Left lung (tissue), 10 donors: ENCODE data around the gene ZCCHC7. TPM values are rescaled to one million over a fixed set of nuclear protein-coding genes. Genes with fewer than 3 reads are reported as not detected.

Source experiments
- ATAC-seq: fragments of 200-7000 bp; cut with Tn5 transposase; one replicate; pipeline ENCODE4 v1.9.1; 2020; ENCODE audit warnings: moderate library complexity
- DNase-seq, 4 donors: peaks; one replicate each; pipeline ENCODE4 v3.0.0-alpha.2; 2013 to 2020
- H3K27ac ChIP-seq, 2 donors: fragments of 200-600 bp; sonication (generic) in 1 of 2; one replicate each; pipeline versions ENCODE4 v1.5.0 to v1.8.0; 2020 to 2021
- H3K27me3 ChIP-seq, 2 donors: fragments of 200-600 bp; sonication (generic) in 1 of 2; one replicate each; pipeline versions ENCODE4 v1.5.0 to v1.8.0; 2020 to 2021
- H3K36me3 ChIP-seq, 2 donors: fragments of 200-600 bp; sonication (generic) in 1 of 2; one replicate each; pipeline versions ENCODE4 v1.5.0 to v1.8.0; 2020 to 2021
- H3K4me1 ChIP-seq, 2 donors: fragments of 200-600 bp; one replicate each; pipeline ENCODE4 v1.8.0; 2021
- H3K4me3 ChIP-seq, 2 donors: fragments of 200-600 bp; sonication (generic) in 1 of 2; one replicate each; pipeline versions ENCODE4 v1.5.0 to v1.8.0; 2020 to 2021; ENCODE audit warnings: mild to moderate bottlenecking in 1 of 2
- H3K9me3 ChIP-seq, 2 donors: fragments of 200-600 bp; sonication (generic) in 1 of 2; one replicate each; pipeline versions ENCODE4 v1.5.0 to v1.8.0; 2020 to 2021
- CTCF ChIP-seq, 2 donors: fragments of 200-600 bp; sonication (generic) in 1 of 2; IDR thresholded peaks; one replicate each; pipeline versions ENCODE4 v1.5.0 to v1.8.0; 2021; ENCODE audit warnings: antibody characterized with exemption in 2 of 2
- intact Hi-C, 2 donors: fragments of 100-400 bp; cut with DNase I; formaldehyde crosslinking; loops; one replicate each; pipeline versions ENCODE4 v1.11.2 to v1.14.2; 2022
- polyA plus RNA-seq, 6 donors: library from polyadenylated mRNA; unstranded; fragments of 120-200 nt; gene quantifications; one replicate each; pipeline ENCODE4 v1.2.1, GENCODE V29; 2013; ENCODE audit not compliant: insufficient read length in 6 of 6
- total RNA-seq, 2 donors: library from RNA; stranded (reverse); fragmentation: NEBNext Ultra II Directional; extraction: Animal tissue kit (Norgen Biotek cat#: 25700); gene quantifications; one replicate each; pipeline ENCODE4 v1.2.1, GENCODE V29; 2021
- donor health status: DM: no; HTN: yes; CAD: no.
- donor health status: DM: no; HTN: no; CAD: no.

The ZCCHC7 gene
- total and polyA plus RNA-seq, 8 donors = 16.0 to 26.0 (median 22.6) TPM

- intact Hi-C loops = no loop called here
Observed at GRCh38 chr9:37377688-37378612, 257.6 kb downstream of the ZCCHC7 start.

GRCh38 chr9:37378613-37379004 lies 258.2 kb downstream of the ZCCHC7 start:
- Histone ChIP-seq H3K36me3 (no peaks in the 10 kb centered on the region), H3K27me3 (no peaks in the 10 kb centered on the region), H3K4me1 (no peaks in the 10 kb centered on the region), H3K4me3 (no peak overlapping the region), H3K27ac (no peak overlapping the region), H3K9me3 (no peaks in the 10 kb centered on the region)
- TF ChIP-seq CTCF (IDR thresholded peaks at IDR 0.05) = no peak
- intact Hi-C loops = no loop called here
- ATAC-seq = no peak
- no peak for DNase-seq

More at GRCh38 chr9:37377688-37378612, 257.6 kb downstream of the ZCCHC7 start:
- Histone ChIP-seq H3K27me3 (no peaks in the 10 kb centered on the region), H3K4me3 (no peak overlapping the region), H3K9me3 (no peaks in the 10 kb centered on the region), H3K36me3 (no peaks in the 10 kb centered on the region), H3K27ac (no peak overlapping the region), H3K4me1 (no peaks in the 10 kb centered on the region)
- ATAC-seq (no peak), DNase-seq (no peak)
- no peak for TF ChIP-seq CTCF (IDR thresholded peaks at IDR 0.05)

- H3K9me3 ChIP-seq = no peaks in the 10 kb centered on the region
- H3K27ac ChIP-seq = no peak overlapping the region
- no peaks in the 10 kb centered on the region for H3K27me3 ChIP-seq
- intact Hi-C loops = no loop called here
- no peak overlapping the region for H3K4me3 ChIP-seq
- H3K36me3 ChIP-seq = no peaks in the 10 kb centered on the region
- DNase-seq (no peak), ATAC-seq (no peak)
- TF ChIP-seq CTCF (IDR thresholded peaks at IDR 0.05) = no peak
- H3K4me1 ChIP-seq = no peaks in the 10 kb centered on the region
Observed at GRCh38 chr9:37379835-37380234, 259.5 kb downstream of the ZCCHC7 start.

GRCh38 chr9:37380570-37380969 lies 260.2 kb downstream of the ZCCHC7 start:
- intact Hi-C loops = no loop called here
- DNase-seq = no peak
- no peak overlapping the region for H3K4me3 ChIP-seq
- H3K36me3 ChIP-seq = no peaks in the 10 kb centered on the region
- H3K9me3 ChIP-seq = no peaks in the 10 kb centered on the region
- ATAC-seq = no peak
- H3K4me1 ChIP-seq = no peaks in the 10 kb centered on the region
- no peaks in the 10 kb centered on the region for H3K27me3 ChIP-seq
- TF ChIP-seq CTCF (IDR thresholded peaks at IDR 0.05) = no peak
- no peak overlapping the region for H3K27ac ChIP-seq

DNA sequence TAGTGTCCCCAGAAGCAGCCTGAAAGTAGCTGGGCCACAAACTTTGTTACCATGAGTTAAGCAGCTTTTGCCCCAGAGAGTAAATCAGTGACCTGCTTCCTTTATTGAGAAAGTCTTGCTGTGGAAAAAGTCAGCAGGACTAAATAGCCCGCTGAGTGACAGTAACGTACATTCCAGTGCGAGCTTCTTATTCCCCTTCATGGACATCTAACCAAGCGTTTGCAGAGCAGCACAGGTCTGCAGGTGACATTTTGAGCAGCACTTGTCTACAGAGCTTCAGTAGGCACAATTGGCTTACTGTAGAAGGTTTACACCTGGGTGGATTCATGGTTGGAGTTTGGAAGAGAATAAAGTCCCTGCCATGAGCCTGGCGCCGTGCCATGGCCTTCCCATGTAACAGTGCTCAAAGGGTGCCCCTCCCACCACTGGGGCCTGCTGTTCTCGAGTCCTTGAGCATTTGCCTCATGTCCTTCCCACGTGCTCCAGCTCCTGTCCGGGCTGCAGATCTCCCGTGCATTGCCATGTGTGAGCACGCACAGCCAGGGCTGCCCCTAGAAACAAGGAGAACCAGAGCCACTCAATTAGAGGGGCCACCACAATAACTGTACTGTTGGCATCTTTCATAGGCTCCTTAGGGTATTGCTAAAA lies 260.8 kb downstream of the ZCCHC7 start:
- DNase-seq (no peak), ATAC-seq (no peak)
- Histone ChIP-seq H3K9me3 (no peaks in the 10 kb centered on the region), H3K27me3 (no peaks in the 10 kb centered on the region), H3K4me1 (no peaks in the 10 kb centered on the region), H3K36me3 (no peaks in the 10 kb centered on the region), H3K4me3 (no peak overlapping the region), H3K27ac (no peak overlapping the region)
- intact Hi-C loops = no loop called here
- no peak for TF ChIP-seq CTCF (IDR thresholded peaks at IDR 0.05)
